GM19035 (cell line): ENCODE measurements around the gene GCH1.
"Not testable (repeated sequence)": the region's sequence is repeated elsewhere in the genome, so short reads cannot be mapped to it uniquely, and the experiment has no call there.

Experiments
- ATAC-seq: cut with Tn5 transposase; IDR thresholded peaks from one replicate; pipeline ENCODE4 v1.9.1; 2021; ENCODE audit not compliant: unreplicated experiment

GCH1 gene

DNA sequence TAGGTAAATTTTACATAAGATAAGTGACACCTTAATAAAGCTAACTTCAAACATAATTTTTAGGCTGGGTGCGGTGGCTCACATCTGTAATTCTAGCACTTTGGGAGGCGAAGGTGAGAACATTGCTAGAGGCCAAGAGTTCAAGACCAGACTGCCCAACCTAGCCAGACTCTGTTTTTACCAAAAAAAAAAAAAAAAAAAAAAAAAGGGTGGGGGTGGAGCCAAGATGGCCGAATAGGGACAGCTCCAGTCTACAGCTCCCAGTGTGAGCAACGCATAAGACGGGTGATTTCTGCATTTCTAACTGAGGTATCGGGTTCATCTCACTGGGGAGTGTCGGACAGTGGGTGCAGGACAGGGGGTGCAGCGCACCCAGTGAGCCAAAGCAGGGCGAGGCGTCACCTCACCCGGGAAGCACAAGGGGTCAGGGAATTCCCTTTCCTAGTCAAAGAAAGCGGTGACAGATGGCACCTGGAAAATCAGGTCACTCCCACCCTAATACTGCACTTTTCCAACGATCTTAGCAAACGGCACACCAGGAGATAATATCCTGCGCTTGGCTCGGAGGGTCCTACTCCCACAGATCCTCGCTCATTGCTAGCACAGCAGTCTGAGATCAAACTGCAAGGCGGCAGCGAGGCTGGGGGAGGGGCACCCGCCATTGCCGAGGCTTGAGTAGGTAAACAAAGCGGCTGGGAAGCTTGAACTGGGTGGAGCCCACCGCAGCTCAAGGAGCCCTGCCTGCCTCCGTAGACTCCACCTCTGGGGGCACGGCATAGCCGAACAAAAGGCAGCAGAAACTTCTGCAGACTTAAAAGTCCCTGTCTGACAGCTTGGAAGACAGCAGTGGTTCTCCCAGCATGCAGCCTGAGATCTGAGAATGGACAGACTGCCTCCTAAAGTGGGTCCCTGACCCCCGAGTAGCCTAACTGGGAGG lies 32.2 kb downstream of the GCH1 start:
- not testable (repeated sequence) for ATAC-seq

DNA sequence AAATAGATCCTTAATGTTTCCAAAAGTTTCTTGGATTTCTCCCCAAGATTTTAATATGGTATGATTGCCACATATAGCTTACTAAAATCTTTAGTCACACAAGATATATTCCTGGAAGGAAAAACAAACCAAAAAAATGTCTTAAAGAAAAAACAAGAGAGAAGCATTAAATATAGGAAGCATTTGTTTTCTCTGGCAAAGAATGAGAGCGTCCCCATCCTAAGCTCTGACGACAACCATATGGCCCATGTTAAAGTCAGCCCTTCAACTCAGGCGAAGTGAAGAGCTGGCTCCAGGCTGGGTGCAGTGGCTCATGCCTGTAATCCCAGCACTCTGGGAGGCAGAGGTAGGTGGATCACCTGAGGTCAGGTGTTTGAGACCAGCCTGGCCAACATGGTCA lies 35.6 kb downstream of the GCH1 start:
- no peak for ATAC-seq

GRCh38 chr14:54866588-54866987 lies 36.0 kb downstream of the GCH1 start:
- no peak for ATAC-seq

- no peak for ATAC-seq
Observed at GRCh38 chr14:54864526-54864925, 38.1 kb downstream of the GCH1 start.

DNA sequence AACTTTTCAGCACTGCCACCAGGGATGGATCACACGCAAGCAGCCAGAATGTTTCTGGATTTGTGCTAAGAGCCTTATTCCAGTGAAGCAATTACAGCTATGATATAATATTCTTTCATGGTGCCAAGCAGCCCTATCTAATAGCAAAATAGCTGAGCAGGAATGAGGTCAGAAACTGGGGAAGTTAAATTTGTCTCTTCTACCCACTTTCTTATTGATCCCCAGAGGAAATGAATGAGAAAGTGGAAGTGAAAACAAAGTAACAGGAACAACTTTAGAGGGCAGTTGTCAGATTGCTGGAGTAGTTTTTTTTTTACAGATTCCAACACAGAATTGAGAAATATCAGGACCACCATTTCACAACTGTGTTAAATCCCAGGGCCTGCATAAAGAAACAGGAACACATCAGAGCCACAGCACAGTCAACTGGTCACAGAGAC lies 44.8 kb downstream of the GCH1 start:
- ATAC-seq = peak; percentile 64

GRCh38 chr14:54856152-54856551 lies 46.5 kb downstream of the GCH1 start:
- no peak for ATAC-seq

GRCh38 chr14:54854181-54854580 lies 48.4 kb downstream of the GCH1 start:
- ATAC-seq = no peak

DNA sequence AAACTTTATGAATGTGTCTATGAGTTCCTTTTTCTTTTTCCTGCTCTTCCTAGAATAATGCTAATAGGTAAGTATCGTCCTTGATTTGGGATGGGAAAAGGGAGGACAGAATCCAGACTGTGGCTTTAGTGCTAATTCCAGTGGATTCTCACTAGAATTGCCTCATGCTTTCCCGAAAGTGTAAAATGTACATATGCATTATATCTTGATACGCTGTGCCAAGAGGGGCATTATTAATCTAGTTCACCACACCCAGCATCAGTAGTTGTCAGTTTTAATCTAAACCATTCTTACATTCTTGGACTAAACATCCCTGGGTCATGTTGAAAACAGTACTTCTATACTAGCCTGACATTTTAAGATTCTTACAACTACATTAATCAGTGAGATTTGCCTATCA lies 49.3 kb downstream of the GCH1 start:
- no peak for ATAC-seq

DNA sequence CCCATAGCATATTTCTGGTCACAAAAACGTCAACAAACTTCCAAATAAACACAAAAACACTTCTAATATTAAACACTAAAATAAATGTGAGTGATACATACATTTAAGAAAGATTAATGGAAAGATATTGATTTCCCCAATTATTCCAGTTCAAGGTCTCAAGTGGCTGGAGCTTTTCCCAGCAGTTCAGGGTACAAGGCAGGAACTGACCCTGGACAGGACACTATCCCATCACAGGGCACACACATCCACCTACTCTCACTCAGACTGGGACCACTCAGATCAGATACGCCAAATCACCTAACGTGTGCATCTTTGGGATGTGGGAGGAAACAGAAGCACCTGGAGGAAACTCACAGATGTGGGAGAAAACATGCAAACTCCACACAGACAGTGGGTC lies 50.4 kb downstream of the GCH1 start:
- ATAC-seq = no peak

- ATAC-seq = no peak
Observed at GRCh38 chr14:54848910-54849309, 53.7 kb downstream of the GCH1 start.

GRCh38 chr14:54845641-54846040 lies 57.0 kb downstream of the GCH1 start:
- no peak for ATAC-seq

DNA sequence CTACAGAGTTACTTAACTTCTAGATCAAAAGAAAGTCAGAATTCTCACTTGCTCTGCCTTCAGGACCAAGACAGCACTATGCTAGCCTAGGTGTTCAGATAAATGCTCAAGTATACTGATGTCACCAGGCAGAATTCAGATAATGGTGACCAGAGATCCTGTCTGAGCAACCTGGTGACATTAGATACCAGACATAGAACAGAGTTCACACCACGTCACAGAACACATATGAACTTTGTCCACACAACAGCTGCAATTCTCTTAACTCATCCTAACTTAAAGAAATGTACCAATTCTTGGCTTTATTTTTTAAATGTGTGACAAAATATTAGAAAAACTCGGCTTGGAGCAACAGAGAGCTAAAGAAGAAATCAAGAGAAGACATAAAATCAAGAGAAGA lies 58.1 kb downstream of the GCH1 start:
- no peak for ATAC-seq

DNA sequence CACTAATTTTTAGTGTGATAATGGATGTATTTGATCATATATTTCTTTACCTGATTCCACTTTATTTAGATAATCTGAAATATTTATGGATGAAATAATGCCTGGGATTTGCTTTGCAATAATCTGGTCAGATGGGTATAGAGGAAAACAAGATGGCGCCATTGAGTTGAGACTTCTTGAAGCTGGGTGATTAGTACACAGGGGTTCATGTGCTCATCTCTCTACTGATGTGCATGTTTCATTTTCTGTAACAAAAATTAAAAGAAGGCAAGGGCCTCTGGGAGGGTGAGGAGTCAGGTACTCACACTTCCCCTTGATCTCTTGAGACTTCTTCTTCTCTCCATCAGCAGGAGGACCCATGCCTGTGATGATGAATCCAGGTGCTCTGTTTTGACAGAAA lies 61.8 kb downstream of the GCH1 start:
- ATAC-seq = no peak

- ATAC-seq = no peak
Observed at GRCh38 chr14:54840336-54840735, 62.3 kb downstream of the GCH1 start.

GRCh38 chr14:54839701-54840119 lies 62.9 kb downstream of the GCH1 start:
- ATAC-seq = no peak

DNA sequence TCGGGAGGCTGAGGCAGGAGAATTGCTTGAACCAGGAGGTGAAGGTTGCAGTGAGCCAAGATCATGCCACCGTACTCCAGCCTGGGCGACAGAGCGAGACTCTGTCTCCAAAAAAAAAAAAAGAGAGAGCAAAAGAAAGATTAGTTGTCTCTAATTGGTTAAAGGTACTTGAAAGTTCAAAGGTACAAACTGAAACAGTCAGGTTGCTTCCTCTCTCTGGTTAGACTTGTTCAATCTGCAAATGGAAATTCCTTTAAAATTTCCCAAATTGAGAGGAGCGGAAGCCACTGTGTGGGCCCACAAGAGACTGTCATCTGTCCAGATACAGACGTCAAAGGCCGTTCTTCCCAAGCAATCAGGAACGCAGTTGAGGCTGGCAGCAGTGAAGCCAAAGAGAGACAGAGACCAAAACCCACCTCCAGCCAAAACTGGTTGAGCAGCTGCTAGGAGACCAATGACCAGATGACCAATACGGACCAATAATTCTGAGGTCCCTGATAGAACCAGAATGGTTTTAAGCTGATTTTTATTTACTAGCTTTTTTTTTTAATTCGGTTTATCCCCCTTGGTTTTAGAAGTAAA lies 63.6 kb downstream of the GCH1 start:
- no peak for ATAC-seq

DNA sequence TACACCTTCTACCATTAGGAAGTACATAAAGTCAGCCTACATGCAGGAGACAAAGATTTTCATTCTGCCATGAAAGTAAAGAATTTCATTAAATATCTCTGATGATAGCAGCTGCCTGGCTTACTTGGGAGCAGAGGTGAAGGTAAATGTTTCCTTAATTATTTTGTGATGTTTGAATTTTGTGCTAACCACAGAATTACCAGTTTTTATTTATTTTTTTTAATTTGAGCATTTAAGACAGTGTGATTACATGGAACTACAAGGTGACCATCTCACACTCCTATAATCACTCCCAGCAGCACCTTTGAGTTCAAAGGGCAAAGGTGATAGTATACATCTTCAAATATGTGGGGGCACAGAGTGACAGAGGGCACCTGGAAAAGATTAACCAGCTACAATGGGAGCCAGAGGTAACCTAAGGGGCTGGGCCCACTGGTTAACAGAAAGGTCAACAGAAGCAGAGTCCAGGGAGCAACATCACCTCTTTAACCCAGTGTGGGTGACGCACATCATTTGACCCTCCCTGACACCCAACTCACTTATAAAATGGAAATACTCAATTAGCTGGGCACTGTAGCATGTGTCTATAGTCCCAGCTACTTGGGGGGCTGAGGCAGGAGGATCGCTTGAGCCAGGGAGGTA lies 65.0 kb downstream of the GCH1 start:
- ATAC-seq = no peak

DNA sequence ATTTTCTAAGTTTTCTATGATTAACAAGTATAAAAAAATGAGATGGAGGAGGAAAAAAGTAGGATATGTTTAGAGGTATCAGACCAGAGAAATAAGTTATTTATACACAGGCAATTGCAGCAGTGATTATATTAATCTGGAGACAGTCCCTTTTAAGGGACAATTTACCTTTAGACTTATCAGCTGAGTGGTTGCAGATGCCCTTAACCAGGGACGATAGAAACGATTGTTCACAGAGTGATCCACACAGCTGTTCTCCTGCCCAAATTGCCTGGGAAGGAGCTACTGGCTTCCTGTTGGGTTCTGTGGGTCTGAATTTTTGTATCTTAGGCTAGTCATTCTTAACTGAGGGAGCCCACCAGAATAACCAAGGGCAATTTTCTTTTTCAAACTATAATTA lies 66.4 kb downstream of the GCH1 start:
- ATAC-seq = no peak

- ATAC-seq = no peak
Observed at GRCh38 chr14:54834727-54835126, 67.9 kb downstream of the GCH1 start.

DNA sequence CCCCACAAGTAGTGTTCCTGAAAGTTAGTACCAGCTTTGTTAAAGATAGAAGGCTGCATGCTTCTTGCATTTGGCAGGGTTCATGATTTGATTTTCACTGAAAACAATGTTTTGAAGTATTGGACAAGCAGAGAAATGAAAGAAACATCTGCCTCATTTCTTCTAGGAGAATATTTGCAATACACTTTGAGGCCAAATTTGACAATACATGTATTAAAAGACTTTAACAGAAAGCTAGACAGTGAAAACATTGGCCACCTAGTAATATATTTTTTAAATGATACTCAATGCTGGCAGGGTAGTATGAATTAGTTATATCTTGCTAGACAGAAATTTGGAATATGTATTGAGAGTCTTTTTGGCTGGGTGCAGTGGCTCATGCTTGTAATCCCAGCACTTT lies 68.5 kb downstream of the GCH1 start:
- ATAC-seq = no peak

DNA sequence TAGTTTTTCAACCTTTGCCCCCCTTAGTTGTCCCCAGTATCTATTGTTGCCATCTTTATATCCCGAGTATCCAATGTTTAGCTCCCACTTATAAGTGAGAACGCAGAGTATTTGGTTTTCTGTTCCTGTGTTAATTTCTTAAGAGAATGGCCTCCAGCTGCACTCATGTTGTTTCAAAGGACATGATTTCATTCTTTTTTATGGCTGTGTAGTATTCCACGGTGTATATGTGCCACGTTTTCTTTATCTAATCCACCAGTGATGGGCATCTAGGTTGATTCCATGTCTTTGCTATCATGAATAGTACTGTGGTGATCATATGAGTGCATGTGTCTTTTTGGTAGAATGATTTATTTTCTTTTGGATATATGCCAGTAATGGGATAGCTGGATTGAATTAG lies 72.0 kb downstream of the GCH1 start:
- no peak for ATAC-seq
